Karpas-422 (cell line): ENCODE results near the gene NKAIN2. TPM values are rescaled to one million over a fixed set of nuclear protein-coding genes. Genes with fewer than 3 reads are reported as not detected.
"Not testable (repeated sequence)": the region's sequence is repeated elsewhere in the genome, so short reads cannot be mapped to it uniquely, and the experiment has no call there.

Experiments
- DNase-seq: peaks from one replicate; pipeline ENCODE4 v3.0.0-alpha.2; 2015
- H2AFZ ChIP-seq: fragments of 200-600 bp; sonication (generic); 2 replicates; pipeline ENCODE4 v1.6.1; 2014; ENCODE audit warnings: antibody characterized with exemption, low read length, mixed read lengths
- H3K27ac ChIP-seq: fragments of 200-600 bp; sonication (generic); 2 replicates; pipeline ENCODE4 v1.5.1; 2014; ENCODE audit warnings: mild to moderate bottlenecking, low read length, moderate library complexity
- H3K27me3 ChIP-seq: fragments of 200-600 bp; sonication (generic); 2 replicates; pipeline ENCODE4 v1.6.1; 2014; ENCODE audit warnings: low read length, mixed read lengths
- H3K36me3 ChIP-seq: fragments of 200-600 bp; sonication (generic); 2 replicates; pipeline ENCODE4 v1.6.1; 2014; ENCODE audit warnings: low read length, mixed read lengths; ENCODE audit not compliant: insufficient read depth
- H3K4me1 ChIP-seq: fragments of 200-600 bp; sonication (generic); 2 replicates; pipeline ENCODE4 v1.6.1; 2014; ENCODE audit warnings: mild to moderate bottlenecking, low read length, mixed read lengths
- H3K4me2 ChIP-seq: fragments of 200-600 bp; sonication (generic); 2 replicates; pipeline ENCODE4 v1.6.1; 2014; ENCODE audit warnings: low read length, low read depth, mild to moderate bottlenecking; ENCODE audit not compliant: poor library complexity, severe bottlenecking
- H3K4me3 ChIP-seq: fragments of 200-600 bp; sonication (generic); 2 replicates; pipeline ENCODE4 v1.5.1; 2014; ENCODE audit warnings: mild to moderate bottlenecking, antibody characterized with exemption, low read length, mixed read lengths
- H3K79me2 ChIP-seq: fragments of 200-600 bp; sonication (generic); 2 replicates; pipeline ENCODE4 v1.6.1; 2014; ENCODE audit warnings: mild to moderate bottlenecking, low read length, mixed read lengths
- H3K9ac ChIP-seq: fragments of 200-600 bp; sonication (generic); 2 replicates; pipeline ENCODE4 v1.6.0; 2014; ENCODE audit warnings: low read length
- H3K9me2 ChIP-seq: fragments of 200-600 bp; sonication (generic), shearing (Covaris generic); replicated peaks from 2 replicates; pipeline ENCODE4 v1.6.0; 2014; ENCODE audit warnings: mild to moderate bottlenecking, low read length, moderate library complexity; ENCODE audit not compliant: insufficient read depth
- H3K9me3 ChIP-seq: fragments of 300-700, 200-600 bp; sonication (generic); 2 replicates; pipeline ENCODE4 v1.6.1; 2014; ENCODE audit warnings: low read length, mixed read lengths
- H4K20me1 ChIP-seq: fragments of 200-600 bp; sonication (generic); 2 replicates; pipeline ENCODE4 v1.6.1; 2014; ENCODE audit warnings: mild to moderate bottlenecking, antibody characterized with exemption, low read length, low read depth; ENCODE audit not compliant: insufficient read depth
- total RNA-seq: library from RNA; depleted of rRNA; stranded (reverse); fragments of >200 nt; shearing (Covaris generic); gene quantifications from 2 replicates; pipeline ENCODE4 v1.2.3, GENCODE V29; 2014; ENCODE audit warnings: low replicate concordance

NKAIN2 gene
- total RNA-seq, 1 experiment from 2014 or later, result not detected

DNA sequence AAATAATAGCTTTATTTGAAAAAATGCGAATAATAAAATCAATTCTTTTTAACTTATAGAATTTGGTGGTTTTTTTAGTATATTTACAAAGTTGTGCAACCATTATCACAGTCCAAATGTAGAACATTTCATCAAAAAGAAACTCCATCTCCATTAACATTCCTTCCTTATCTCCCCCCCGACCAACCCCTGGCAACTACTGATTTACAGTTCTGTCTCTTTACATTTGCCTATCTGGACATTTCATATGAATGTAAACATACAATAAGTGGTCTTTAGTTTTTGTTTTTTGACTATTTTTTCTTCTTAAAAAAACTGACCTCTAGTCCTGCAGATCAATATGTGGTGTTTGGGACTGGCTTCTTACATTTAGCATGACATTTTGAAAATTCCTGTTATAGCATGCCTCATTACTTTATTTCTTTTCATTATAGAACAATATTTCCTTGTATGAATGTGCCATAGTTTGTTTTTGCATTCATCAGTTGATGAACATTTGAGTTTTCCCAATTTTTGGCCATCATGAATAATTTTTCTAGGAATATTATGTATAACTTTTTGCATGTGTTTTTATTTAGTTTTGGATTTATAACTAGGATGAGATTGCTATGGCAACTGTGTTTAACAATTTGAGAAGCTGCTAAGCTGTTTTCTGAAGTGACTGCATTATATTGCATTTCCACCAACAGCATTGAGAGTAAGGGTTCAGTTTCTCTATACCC, 344.7 kb downstream of the NKAIN2 start:
- Histone ChIP-seq H3K79me2 (no peaks in the 10 kb centered on the region), H3K4me2 (no peak overlapping the region), H3K27me3 (no peaks in the 10 kb centered on the region), H3K27ac (no peak overlapping the region), H3K4me1 (no peaks in the 10 kb centered on the region), H4K20me1 (no peaks in the 10 kb centered on the region), H3K9me2 (no peaks in the 10 kb centered on the region), H3K4me3 (no peak overlapping the region), H3K9me3 (peaks cover 22% of the 10 kb centered on the region), H3K36me3 (no peaks in the 10 kb centered on the region), H3K9ac (no peak overlapping the region), H2AFZ (no peak overlapping the region)
- DNase-seq, result no peak

DNA sequence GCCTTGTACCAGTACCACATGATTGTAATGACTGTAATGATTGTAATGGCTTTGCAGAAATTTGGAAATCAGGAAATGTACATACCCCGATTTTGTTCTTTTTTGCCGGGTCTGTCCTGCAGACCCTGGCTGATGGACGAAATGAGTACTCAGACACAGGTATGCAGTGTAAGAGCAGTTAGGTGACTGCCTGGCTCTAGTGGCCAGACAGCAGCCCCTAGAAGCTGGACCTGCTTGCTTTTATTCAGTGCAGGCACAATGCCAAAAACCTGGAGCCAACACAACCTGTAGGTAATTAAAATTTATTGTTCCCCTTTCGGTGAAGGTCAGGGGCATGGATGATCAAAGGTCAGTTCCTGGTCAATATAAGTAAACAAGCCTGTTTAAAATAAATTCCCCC, 346.0 kb downstream of the NKAIN2 start:
- H3K36me3 ChIP-seq, result no peaks in the 10 kb centered on the region
- DNase-seq, result no peak
- H3K4me3 ChIP-seq, result no peak overlapping the region

DNA sequence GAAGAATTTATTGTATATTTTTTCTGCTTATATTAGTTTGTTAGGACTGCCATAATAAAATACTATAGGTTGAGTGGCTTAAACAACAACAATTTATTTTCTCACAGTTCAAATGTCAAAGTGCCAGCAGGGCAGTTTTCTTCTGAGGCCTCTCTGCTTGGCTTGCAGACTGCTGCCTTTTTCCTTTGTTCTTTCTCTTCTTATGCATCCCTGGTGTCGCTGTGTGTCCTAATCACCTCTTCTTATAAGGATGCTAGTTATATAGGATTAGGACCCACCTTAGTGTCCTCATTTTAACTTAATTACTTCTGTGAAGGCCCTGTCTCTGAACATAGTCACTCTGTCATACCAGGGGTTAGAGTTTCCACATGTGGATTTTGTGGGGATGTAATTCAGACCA, 354.4 kb downstream of the NKAIN2 start:
- no peak overlapping the region for H3K4me2 ChIP-seq
- no peak for DNase-seq
- no peak overlapping the region for H3K27ac ChIP-seq

More for the DNA sequence above, 346.0 kb downstream of the NKAIN2 start:
- Histone ChIP-seq H3K9me2 (no peaks in the 10 kb centered on the region), H3K27me3 (no peaks in the 10 kb centered on the region), H3K27ac (no peak overlapping the region), H3K9me3 (peaks cover 17% of the 10 kb centered on the region), H3K79me2 (no peaks in the 10 kb centered on the region), H3K4me1 (no peaks in the 10 kb centered on the region), H4K20me1 (no peaks in the 10 kb centered on the region), H2AFZ (no peak overlapping the region), H3K4me2 (no peak overlapping the region), H3K9ac (no peak overlapping the region)

DNA sequence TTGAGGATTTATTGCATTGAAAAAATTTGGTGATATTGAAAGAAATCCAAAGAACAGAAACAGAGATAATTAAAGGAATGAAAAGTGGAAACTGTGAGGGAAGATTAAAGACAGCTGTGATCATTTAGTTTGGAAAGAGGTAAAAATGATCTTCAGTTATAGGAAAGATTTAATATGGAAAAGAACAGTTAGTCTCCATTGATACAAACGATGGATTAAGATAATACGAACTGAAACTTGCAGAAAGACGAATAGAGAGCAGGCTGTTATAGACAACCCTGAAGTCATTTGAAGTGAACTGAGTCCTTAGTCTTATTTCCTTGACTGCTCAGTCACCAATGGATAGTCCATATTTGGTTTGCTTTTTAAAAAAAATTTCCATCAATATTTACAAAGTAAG, 360.0 kb downstream of the NKAIN2 start:
- no peak overlapping the region for H3K4me2 ChIP-seq
- H3K79me2 ChIP-seq, result no peaks in the 10 kb centered on the region
- H3K4me3 ChIP-seq, result no peak overlapping the region
- H3K9ac ChIP-seq, result no peak overlapping the region
- H3K36me3 ChIP-seq, result no peaks in the 10 kb centered on the region
- DNase-seq, result no peak
- H3K27ac ChIP-seq, result no peak overlapping the region
- H3K4me1 ChIP-seq, result no peaks in the 10 kb centered on the region
- H3K9me3 ChIP-seq, result peaks cover 3% of the 10 kb centered on the region; the same call in 1 of the 2 replicates
- no peaks in the 10 kb centered on the region for H4K20me1 ChIP-seq
- H3K27me3 ChIP-seq, result no peaks in the 10 kb centered on the region
- H3K9me2 ChIP-seq, result no peaks in the 10 kb centered on the region
- no peak overlapping the region for H2AFZ ChIP-seq

More for the DNA sequence above, 354.4 kb downstream of the NKAIN2 start:
- Histone ChIP-seq H3K27me3 (no peaks in the 10 kb centered on the region), H2AFZ (no peak overlapping the region), H4K20me1 (no peaks in the 10 kb centered on the region), H3K36me3 (no peaks in the 10 kb centered on the region), H3K4me1 (no peaks in the 10 kb centered on the region), H3K4me3 (no peak overlapping the region), H3K9me2 (no peaks in the 10 kb centered on the region), H3K9me3 (peaks cover 3% of the 10 kb centered on the region; the same call in 1 of the 2 replicates), H3K79me2 (no peaks in the 10 kb centered on the region), H3K9ac (no peak overlapping the region)

DNA sequence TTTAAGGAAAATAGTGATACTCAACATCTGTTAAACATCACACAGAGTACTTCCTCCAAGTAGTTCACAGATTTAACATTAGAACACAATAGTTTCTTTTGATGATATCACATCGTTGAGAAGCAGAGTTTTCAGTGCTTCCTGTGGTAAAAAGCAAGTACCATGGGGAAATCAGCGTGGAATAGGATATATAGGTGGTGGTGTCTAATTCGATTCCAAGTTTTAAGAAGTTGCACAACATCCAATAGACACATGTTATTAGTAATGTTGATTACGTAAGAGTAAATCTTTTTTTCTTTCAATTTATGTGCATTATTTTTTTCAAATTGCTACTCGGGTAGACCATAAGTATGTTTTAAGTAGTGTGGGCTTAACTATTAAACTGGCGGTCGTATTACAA, 360.7 kb downstream of the NKAIN2 start:
- H4K20me1 ChIP-seq, result no peaks in the 10 kb centered on the region
- H3K4me2 ChIP-seq, result no peak overlapping the region
- no peaks in the 10 kb centered on the region for H3K9me2 ChIP-seq
- no peaks in the 10 kb centered on the region for H3K4me1 ChIP-seq
- no peak overlapping the region for H3K9ac ChIP-seq
- H3K79me2 ChIP-seq, result no peaks in the 10 kb centered on the region
- no peak for DNase-seq
- H3K9me3 ChIP-seq, result peaks cover 3% of the 10 kb centered on the region; the same call in 1 of the 2 replicates
- no peaks in the 10 kb centered on the region for H3K27me3 ChIP-seq
- no peak overlapping the region for H3K27ac ChIP-seq
- H3K36me3 ChIP-seq, result no peaks in the 10 kb centered on the region
- no peak overlapping the region for H3K4me3 ChIP-seq
- H2AFZ ChIP-seq, result no peak overlapping the region

DNA sequence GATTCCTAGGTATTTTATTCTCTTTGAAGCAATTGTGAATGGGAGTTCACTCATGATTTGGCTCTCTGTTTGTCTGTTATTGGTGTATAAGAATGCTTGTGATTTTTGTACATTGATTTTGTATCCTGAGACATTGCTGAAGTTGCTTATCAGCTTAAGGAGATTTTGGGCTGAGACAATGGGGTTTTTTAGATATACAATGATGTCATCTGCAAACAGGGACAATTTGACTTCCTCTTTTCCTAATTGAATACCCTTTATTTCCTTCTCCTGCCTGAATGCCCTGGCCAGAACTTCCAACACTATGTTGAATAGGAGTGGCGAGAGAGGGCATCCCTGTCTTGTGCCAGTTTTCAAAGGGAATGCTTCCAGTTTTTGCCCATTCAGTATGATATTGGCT, 363.6 kb downstream of the NKAIN2 start:
- not testable (repeated sequence) for H3K4me1 ChIP-seq, DNase-seq, H3K9me2 ChIP-seq, H3K79me2 ChIP-seq, H3K9ac ChIP-seq, H3K4me2 ChIP-seq, H3K9me3 ChIP-seq, H4K20me1 ChIP-seq, H3K4me3 ChIP-seq, H3K27me3 ChIP-seq, H2AFZ ChIP-seq, H3K27ac ChIP-seq, H3K36me3 ChIP-seq

DNA sequence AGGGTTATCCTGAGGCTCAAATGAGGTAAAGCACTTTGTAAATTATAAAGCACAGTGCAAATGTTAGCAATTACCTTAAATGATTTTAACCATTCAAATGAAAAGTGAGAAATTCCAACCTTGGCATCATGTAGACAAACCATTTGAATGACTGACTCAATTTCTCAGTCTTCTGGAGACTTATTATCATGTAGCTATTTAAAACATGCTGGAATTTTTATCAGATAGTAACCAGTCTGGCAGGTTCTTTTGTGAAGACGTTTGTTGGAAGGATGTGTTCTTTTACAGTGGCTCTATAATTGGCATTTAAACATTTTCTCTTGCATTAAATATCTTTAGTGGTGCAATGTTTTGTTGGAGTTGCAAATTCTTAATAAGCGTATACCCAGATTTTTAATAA, 386.6 kb downstream of the NKAIN2 start:
- Histone ChIP-seq H4K20me1 (no peaks in the 10 kb centered on the region), H3K27me3 (no peaks in the 10 kb centered on the region), H3K4me3 (no peak overlapping the region), H3K27ac (no peak overlapping the region), H3K9me3 (peaks cover 13% of the 10 kb centered on the region; the same call in 1 of the 2 replicates), H3K4me1 (no peaks in the 10 kb centered on the region), H3K9me2 (0 out of 2 replicates have a peak, but pooled peaks cover 3% of the 10 kb centered on the region), H3K9ac (no peak overlapping the region), H2AFZ (no peak overlapping the region), H3K36me3 (no peaks in the 10 kb centered on the region), H3K79me2 (no peaks in the 10 kb centered on the region), H3K4me2 (no peak overlapping the region)
- no peak for DNase-seq

DNA sequence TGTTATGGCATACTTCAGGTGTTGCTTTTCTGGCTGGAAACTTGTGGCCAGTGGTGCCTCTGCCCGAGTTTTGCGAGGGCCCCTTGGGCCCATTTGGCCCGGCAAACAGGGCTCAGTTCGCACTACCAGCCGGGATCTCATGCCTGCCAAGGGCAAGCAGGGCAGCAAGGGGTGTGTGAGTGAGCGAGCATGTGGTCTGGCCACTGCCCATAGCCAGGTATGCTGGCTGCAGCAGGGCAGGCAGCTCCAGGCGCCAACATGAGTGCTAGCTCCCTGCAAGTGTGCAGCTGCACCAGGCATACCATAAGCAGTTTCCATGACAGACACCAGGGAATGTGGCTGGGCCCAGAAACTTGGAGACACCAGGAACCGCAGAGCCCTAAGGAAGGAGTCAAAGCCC, 389.5 kb downstream of the NKAIN2 start:
- peaks cover 10% of the 10 kb centered on the region; the same call in 1 of the 2 replicates for H3K9me3 ChIP-seq
- no peak overlapping the region for H3K27ac ChIP-seq
- no peaks in the 10 kb centered on the region for H3K27me3 ChIP-seq
- H3K9ac ChIP-seq, result no peak overlapping the region
- no peaks in the 10 kb centered on the region for H3K79me2 ChIP-seq
- no peak for DNase-seq
- H3K9me2 ChIP-seq, result no peaks in the 10 kb centered on the region
- H4K20me1 ChIP-seq, result no peaks in the 10 kb centered on the region
- H3K4me3 ChIP-seq, result no peak overlapping the region
- H2AFZ ChIP-seq, result no peak overlapping the region
- H3K36me3 ChIP-seq, result no peaks in the 10 kb centered on the region
- no peak overlapping the region for H3K4me2 ChIP-seq
- H3K4me1 ChIP-seq, result no peaks in the 10 kb centered on the region
